Activated CD8-positive, alpha-beta T cell treated with anti-CD3 and anti-CD28 coated beads for 36 hours (primary cell): ENCODE results near the gene CHRM3. TPM values are rescaled to one million over a fixed set of nuclear protein-coding genes. Genes with fewer than 3 reads are reported as not detected.

Experiments used
- ATAC-seq: fragments of 200-7000 bp; cut with Tn5 transposase; one replicate; pipeline ENCODE4 v1.10.0; 2021; ENCODE audit warnings: mild to moderate bottlenecking, moderate library complexity
- CTCF ChIA-PET: fragments of 350-600 bp; sonication (Branson Sonifier 250); formaldehyde crosslinking; loops from one replicate; lab custom pipeline; 2021; ENCODE audit warnings: antibody characterized with exemption; lab: Charles Lee
- POLR2A ChIA-PET: fragments of 350-600 bp; sonication (Branson Sonifier 250); formaldehyde crosslinking; loops from one replicate; lab custom pipeline; 2021; ENCODE audit warnings: antibody characterized with exemption; lab: Charles Lee
- DNase-seq: peaks from one replicate; pipeline ENCODE4 v3.0.0-alpha.2; 2020
- H3K27ac Mint-ChIP-seq: one replicate; pipeline ENCODE4 v1.8.0; 2021; ENCODE audit warnings: mild to moderate bottlenecking, mixed read lengths
- H3K27me3 Mint-ChIP-seq: one replicate; pipeline ENCODE4 v1.8.0; 2021; ENCODE audit warnings: mixed read lengths
- H3K36me3 Mint-ChIP-seq: one replicate; pipeline ENCODE4 v1.8.0; 2021; ENCODE audit warnings: low read depth, mixed read lengths
- H3K4me1 Mint-ChIP-seq: one replicate; pipeline ENCODE4 v1.8.0; 2021; ENCODE audit warnings: low read depth, mixed read lengths
- H3K4me3 Mint-ChIP-seq: one replicate; pipeline ENCODE4 v1.8.0; 2021; ENCODE audit warnings: mild to moderate bottlenecking, moderate library complexity, mixed read lengths
- H3K9me3 Mint-ChIP-seq: one replicate; pipeline ENCODE4 v1.8.0; 2021; ENCODE audit warnings: mixed read lengths
- CTCF ChIP-seq: fragments of 200-600 bp; IDR thresholded peaks from one replicate; pipeline ENCODE4 v1.8.0; 2022; ENCODE audit warnings: antibody characterized with exemption, mild to moderate bottlenecking
- intact Hi-C: fragments of 100-400 bp; cut with micrococcal nuclease; formaldehyde crosslinking; loops from one replicate; pipeline ENCODE4 v1.10.0; 2022
- total RNA-seq, 2 experiments: library from RNA; stranded (reverse); gene quantifications; one replicate each; pipeline ENCODE4 v1.2.3, GENCODE V29; 2021

Gene CHRM3
- total RNA-seq, 2 experiments from 2014 or later: 0.36 TPM; not detected in 1

DNA sequence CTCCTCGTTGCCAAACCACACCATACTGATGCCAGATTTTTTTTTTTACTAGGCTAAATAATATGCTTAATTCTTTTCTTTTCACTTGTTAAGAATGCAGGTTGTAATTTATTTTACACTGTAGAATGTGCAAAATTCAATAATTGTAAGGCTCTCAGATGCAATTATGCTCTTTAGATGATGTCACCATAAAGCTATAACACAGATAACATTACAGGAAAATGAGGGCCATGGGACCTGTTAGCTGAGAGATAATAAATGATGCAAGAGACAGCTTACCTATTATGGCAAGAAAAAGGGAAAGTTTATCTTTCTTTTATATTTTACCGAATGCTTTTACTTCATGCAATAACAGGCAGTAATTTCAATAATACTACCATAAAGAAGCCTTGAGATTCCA is 35.4 kb downstream of the CHRM3 start:
- no peak for TF ChIP-seq CTCF
- H3K9me3 Mint-ChIP-seq: no peaks in the 10 kb centered on the region
- peaks cover 2% of the 10 kb centered on the region for H3K4me1 Mint-ChIP-seq
- no peaks in the 10 kb centered on the region for H3K36me3 Mint-ChIP-seq
- CTCF ChIA-PET: no interaction called here
- no peak for DNase-seq
- intact Hi-C loops: no loop called here
- POLR2A ChIA-PET: no interaction called here
- no peak overlapping the region for H3K27ac Mint-ChIP-seq
- no peak overlapping the region for H3K4me3 Mint-ChIP-seq
- ATAC-seq: no peak
- peaks cover 4% of the 10 kb centered on the region for H3K27me3 Mint-ChIP-seq

- Mint-ChIP-seq H3K4me1 (peaks cover 2% of the 10 kb centered on the region), H3K36me3 (no peaks in the 10 kb centered on the region), H3K27me3 (peaks cover 4% of the 10 kb centered on the region), H3K4me3 (no peak overlapping the region), H3K27ac (no peak overlapping the region), H3K9me3 (no peaks in the 10 kb centered on the region)
- POLR2A ChIA-PET: no interaction called here
- ATAC-seq: no peak
- DNase-seq: no peak
- intact Hi-C loops: no loop called here
- TF ChIP-seq CTCF: no peak
- CTCF ChIA-PET: no interaction called here
These were observed 36.5 kb downstream of the CHRM3 start for GRCh38 chr1:239422818-239423217.

GRCh38 chr1:239426821-239427475 is 40.6 kb downstream of the CHRM3 start:
- ATAC-seq (no peak), DNase-seq (no peak)
- no peak overlapping the region for H3K27ac Mint-ChIP-seq
- TF ChIP-seq CTCF: no peak
- ChIA-PET POLR2A (no interaction called here), CTCF (no interaction called here)
- H3K36me3 Mint-ChIP-seq: no peaks in the 10 kb centered on the region
- H3K4me1 Mint-ChIP-seq: no peaks in the 10 kb centered on the region
- no peak overlapping the region for H3K4me3 Mint-ChIP-seq
- intact Hi-C loops: no loop called here
- no peaks in the 10 kb centered on the region for H3K9me3 Mint-ChIP-seq
- peaks cover 4% of the 10 kb centered on the region for H3K27me3 Mint-ChIP-seq

DNA sequence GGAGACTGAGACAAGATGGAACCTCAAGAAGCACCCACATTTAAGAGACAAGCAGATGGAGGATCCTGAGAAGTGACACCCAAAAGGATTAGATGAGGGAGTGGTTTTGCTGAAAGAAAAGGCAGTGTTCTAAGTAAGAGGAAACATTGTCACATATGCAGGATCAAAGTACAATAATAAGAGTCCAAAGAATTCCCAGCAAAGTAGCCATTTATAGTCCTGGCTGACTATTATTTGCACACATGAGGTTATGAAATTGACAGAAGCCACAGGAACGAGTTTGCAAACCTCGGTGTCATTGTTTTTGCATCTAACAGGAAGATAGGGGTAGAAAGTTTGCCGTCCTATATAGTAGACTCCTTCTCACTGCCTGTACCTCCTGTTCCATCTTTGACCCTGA is 41.3 kb downstream of the CHRM3 start:
- Mint-ChIP-seq H3K36me3 (no peaks in the 10 kb centered on the region), H3K4me3 (no peak overlapping the region), H3K9me3 (no peaks in the 10 kb centered on the region), H3K27ac (no peak overlapping the region), H3K27me3 (peaks cover 4% of the 10 kb centered on the region), H3K4me1 (no peaks in the 10 kb centered on the region)
- ATAC-seq (no peak), DNase-seq (no peak)
- ChIA-PET POLR2A (no interaction called here), CTCF (no interaction called here)
- intact Hi-C loops: no loop called here
- TF ChIP-seq CTCF: no peak

- H3K36me3 Mint-ChIP-seq: no peaks in the 10 kb centered on the region
- H3K27me3 Mint-ChIP-seq: peaks cover 4% of the 10 kb centered on the region
- H3K27ac Mint-ChIP-seq: no peak overlapping the region
- intact Hi-C loops: no loop called here
- H3K4me3 Mint-ChIP-seq: no peak overlapping the region
- no peak for TF ChIP-seq CTCF
- DNase-seq (no peak), ATAC-seq (no peak)
- no peaks in the 10 kb centered on the region for H3K4me1 Mint-ChIP-seq
- CTCF ChIA-PET: no interaction called here
- POLR2A ChIA-PET: no interaction called here
- H3K9me3 Mint-ChIP-seq: no peaks in the 10 kb centered on the region
These were observed 41.8 kb downstream of the CHRM3 start for GRCh38 chr1:239428120-239428710.
